ENCODE data around the gene RNPS1. TPM values are rescaled to one million over a fixed set of nuclear protein-coding genes. Genes with fewer than 3 reads are reported as not detected.

RNPS1 gene
- total RNA-seq, 1 experiment from 2014 or later, result 250 TPM

GRCh38 chr16:2208308-2208707 lies 59.6 kb downstream of the RNPS1 start:
- no peaks in the 10 kb centered on the region for H3K27me3 ChIP-seq (ENCODE audit: insufficient read depth, low read depth)
- H2AFZ ChIP-seq, result no peak overlapping the region
- H3K36me3 ChIP-seq (ENCODE audit: low read depth), result 0 out of 2 replicates have a peak, but pooled peaks cover 6% of the 10 kb centered on the region
- H4K20me1 ChIP-seq (ENCODE audit: insufficient read depth), result peaks cover 17% of the 10 kb centered on the region; the same call in 1 of the 2 replicates
- DNase-seq, result no peak
- H3K27ac ChIP-seq, result no peak overlapping the region
- H3K4me1 ChIP-seq (replicated peaks; ENCODE audit: insufficient read depth), result peaks cover 32% of the 10 kb centered on the region
- peaks cover 29% of the 10 kb centered on the region for H3K79me2 ChIP-seq (ENCODE audit: low read depth)
- no peaks in the 10 kb centered on the region for H3K9me2 ChIP-seq (ENCODE audit: insufficient read depth)
- CTCF ChIA-PET, result no interaction called here
- BruUV-seq (replicated peaks), result no TSS peak
- TF ChIP-seq CTCF (conservative IDR thresholded peaks at IDR 0.05) (no peak), EZH2 (IDR thresholded peaks at IDR 0.05; ENCODE audit: low read depth) (no peak)
- intact Hi-C loops (cut with micrococcal nuclease; ENCODE audit: unreplicated experiment), result no loop called here
- H3K4me2 ChIP-seq, result no peak overlapping the region
- peaks cover 32% of the 10 kb centered on the region; the same call in 1 of the 2 replicates for H3F3A ChIP-seq (ENCODE audit: insufficient read depth, low read depth)
- POLR2A ChIA-PET (ENCODE audit: unreplicated experiment), result no interaction called here
- no peak overlapping the region for H3K4me3 ChIP-seq
- no peaks in the 10 kb centered on the region for H3K9me3 ChIP-seq (ENCODE audit: insufficient read depth, low read depth)

- H3K79me2 ChIP-seq (ENCODE audit: low read depth), result peaks cover 24% of the 10 kb centered on the region
- no peak overlapping the region for H3K4me3 ChIP-seq
- H3K9me3 ChIP-seq (ENCODE audit: insufficient read depth, low read depth), result no peaks in the 10 kb centered on the region
- peaks cover 27% of the 10 kb centered on the region for H3K4me1 ChIP-seq (replicated peaks; ENCODE audit: insufficient read depth)
- no peaks in the 10 kb centered on the region for H3K9me2 ChIP-seq (ENCODE audit: insufficient read depth)
- BruUV-seq (replicated peaks), result no TSS peak
- no peak overlapping the region for H2AFZ ChIP-seq
- peaks cover 13% of the 10 kb centered on the region; the same call in 1 of the 2 replicates for H4K20me1 ChIP-seq (ENCODE audit: insufficient read depth)
- intact Hi-C loops (cut with micrococcal nuclease; ENCODE audit: unreplicated experiment), result no loop called here
- CTCF ChIA-PET, result no interaction called here
- H3K4me2 ChIP-seq, result no peak overlapping the region
- TF ChIP-seq CTCF (conservative IDR thresholded peaks at IDR 0.05) (no peak), EZH2 (IDR thresholded peaks at IDR 0.05; ENCODE audit: low read depth) (no peak)
- H3F3A ChIP-seq (ENCODE audit: insufficient read depth, low read depth), result peaks cover 28% of the 10 kb centered on the region; the same call in 1 of the 2 replicates
- POLR2A ChIA-PET (ENCODE audit: unreplicated experiment), result no interaction called here
- H3K36me3 ChIP-seq (ENCODE audit: low read depth), result 0 out of 2 replicates have a peak, but pooled peaks cover 6% of the 10 kb centered on the region
- no peaks in the 10 kb centered on the region for H3K27me3 ChIP-seq (ENCODE audit: insufficient read depth, low read depth)
- no peak for DNase-seq
- H3K27ac ChIP-seq, result no peak overlapping the region
Observed at GRCh38 chr16:2207872-2208271, 60.1 kb downstream of the RNPS1 start.

GRCh38 chr16:2206780-2207433 lies 61.0 kb downstream of the RNPS1 start:
- POLR2A ChIA-PET (ENCODE audit: unreplicated experiment), result no interaction called here

More at GRCh38 chr16:2206780-2207433, 61.0 kb downstream of the RNPS1 start:
- H3K27ac ChIP-seq, result no peak overlapping the region
- peaks cover 3% of the 10 kb centered on the region; the same call in 1 of the 2 replicates for H4K20me1 ChIP-seq (ENCODE audit: insufficient read depth)
- H3K9me2 ChIP-seq (ENCODE audit: insufficient read depth), result no peaks in the 10 kb centered on the region
- no peak for DNase-seq
- H3K4me3 ChIP-seq, result peak overlapping the region; percentile 91; the same call in 1 of the 2 replicates
- TF ChIP-seq CTCF (conservative IDR thresholded peaks at IDR 0.05) (no peak), EZH2 (IDR thresholded peaks at IDR 0.05; ENCODE audit: low read depth) (no peak)
- H3K9me3 ChIP-seq (ENCODE audit: insufficient read depth, low read depth), result no peaks in the 10 kb centered on the region
- BruUV-seq (replicated peaks), result no TSS peak
- H3K79me2 ChIP-seq (ENCODE audit: low read depth), result peaks cover 22% of the 10 kb centered on the region
- H3K27me3 ChIP-seq (ENCODE audit: insufficient read depth, low read depth), result no peaks in the 10 kb centered on the region
- H3F3A ChIP-seq (ENCODE audit: insufficient read depth, low read depth), result peaks cover 20% of the 10 kb centered on the region; the same call in 1 of the 2 replicates
- peaks cover 18% of the 10 kb centered on the region for H3K4me1 ChIP-seq (replicated peaks; ENCODE audit: insufficient read depth)
- H3K4me2 ChIP-seq, result peak overlapping the region; percentile 88
- no peak overlapping the region for H2AFZ ChIP-seq
- CTCF ChIA-PET, result interaction anchor here (0.6 kb wide), 3 partner anchors 29 to 232 kb away, joined by 4 to 7 read pairs (median 4); no protein-coding TSS in a partner anchor
- intact Hi-C loops (cut with micrococcal nuclease; ENCODE audit: unreplicated experiment), result no loop called here
- 0 out of 2 replicates have a peak, but pooled peaks cover 6% of the 10 kb centered on the region for H3K36me3 ChIP-seq (ENCODE audit: low read depth)

All from PC-9 (cell line).